ENCODE measurements around the gene CTXN1. TPM values are rescaled to one million over a fixed set of nuclear protein-coding genes. Genes with fewer than 3 reads are reported as not detected.
"Not testable (repeated sequence)": the region's sequence is repeated elsewhere in the genome, so short reads cannot be mapped to it uniquely, and the experiment has no call there.

CTXN1 gene
- total RNA-seq, 2 donors from 2014 or later: 1.5 to 4.4 TPM

GRCh38 chr19:7933411-7933810, 7.5 kb upstream of the CTXN1 start:
- Histone ChIP-seq H3K9ac (ENCODE audit: low read depth in 2 of 2, low read length in 2 of 2) (no peak overlapping the region), H3K27ac (no peak overlapping the region), H3K4me1 (no peaks in the 10 kb centered on the region), H3K9me3 (no peaks in the 10 kb centered on the region), H3K27me3 (no peaks in the 10 kb centered on the region), H3K36me3 (peaks cover 32% of the 10 kb centered on the region), H3K4me3 (no peak overlapping the region)
- no peak for TF ChIP-seq CTCF (IDR thresholded peaks at IDR 0.05)
- DNase-seq: no peak
- intact Hi-C loops (cut with DNase I): no loop called here

- H3K27me3 ChIP-seq: no peaks in the 10 kb centered on the region
- no peaks in the 10 kb centered on the region for H3K4me1 ChIP-seq
- no peak overlapping the region for H3K4me3 ChIP-seq
- TF ChIP-seq CTCF (IDR thresholded peaks at IDR 0.05): no peak
- H3K9me3 ChIP-seq: no peaks in the 10 kb centered on the region
- no peak for DNase-seq
- no peak overlapping the region for H3K9ac ChIP-seq (ENCODE audit: low read depth in 2 of 2, low read length in 2 of 2)
- intact Hi-C loops (cut with DNase I): no loop called here
- H3K27ac ChIP-seq: no peak overlapping the region
- peaks cover 32% of the 10 kb centered on the region for H3K36me3 ChIP-seq
Observed at GRCh38 chr19:7932930-7933300, 7.0 kb upstream of the CTXN1 start.

- DNase-seq: no peak
- no peak overlapping the region for H3K27ac ChIP-seq
- H3K9me3 ChIP-seq: no peaks in the 10 kb centered on the region
- H3K27me3 ChIP-seq: no peaks in the 10 kb centered on the region
- H3K4me3 ChIP-seq: no peak overlapping the region
- H3K4me1 ChIP-seq: no peaks in the 10 kb centered on the region
- H3K9ac ChIP-seq (ENCODE audit: low read depth in 2 of 2, low read length in 2 of 2): no peak overlapping the region
- TF ChIP-seq CTCF (IDR thresholded peaks at IDR 0.05): no peak
- H3K36me3 ChIP-seq: peaks cover 32% of the 10 kb centered on the region
- intact Hi-C loops (cut with DNase I): no loop called here
Observed at GRCh38 chr19:7932276-7932929, 6.5 kb upstream of the CTXN1 start.

- DNase-seq: no peak
- TF ChIP-seq CTCF (IDR thresholded peaks at IDR 0.05): no peak
- no peak overlapping the region for H3K27ac ChIP-seq
- no peaks in the 10 kb centered on the region for H3K9me3 ChIP-seq
- intact Hi-C loops (cut with DNase I): no loop called here
- peak overlapping the region in 1 of 2 donors; percentile 24 for H3K9ac ChIP-seq (ENCODE audit: low read depth in 2 of 2, low read length in 2 of 2)
- H3K36me3 ChIP-seq: peaks cover 32% of the 10 kb centered on the region
- H3K27me3 ChIP-seq: no peaks in the 10 kb centered on the region
- no peak overlapping the region for H3K4me3 ChIP-seq
- no peaks in the 10 kb centered on the region for H3K4me1 ChIP-seq
Observed at GRCh38 chr19:7931221-7932061, 5.5 kb upstream of the CTXN1 start.

GRCh38 chr19:7930765-7931164, 4.8 kb upstream of the CTXN1 start:
- H3K4me3 ChIP-seq: no peak overlapping the region
- no peak overlapping the region for H3K9ac ChIP-seq (ENCODE audit: low read depth in 2 of 2, low read length in 2 of 2)
- no peaks in the 10 kb centered on the region for H3K9me3 ChIP-seq
- no peak for DNase-seq
- intact Hi-C loops (cut with DNase I): no loop called here
- TF ChIP-seq CTCF (IDR thresholded peaks at IDR 0.05): no peak
- no peak overlapping the region for H3K27ac ChIP-seq
- H3K36me3 ChIP-seq: peaks cover 32% of the 10 kb centered on the region
- no peaks in the 10 kb centered on the region for H3K27me3 ChIP-seq
- no peaks in the 10 kb centered on the region for H3K4me1 ChIP-seq

- H3K4me1 ChIP-seq; H3K4me3 ChIP-seq; H3K9ac ChIP-seq (ENCODE audit: low read depth in 2 of 2, low read length in 2 of 2); H3K27ac ChIP-seq; intact Hi-C loops (cut with DNase I); H3K27me3 ChIP-seq; DNase-seq; H3K9me3 ChIP-seq: not testable (repeated sequence)
- peaks cover 27% of the 10 kb centered on the region for H3K36me3 ChIP-seq
Observed at GRCh38 chr19:7930030-7930429, 4.1 kb upstream of the CTXN1 start.

Data from colonic mucosa (tissue), 4 donors.